ENCODE measurements around the gene EIF4H. TPM values are rescaled to one million over a fixed set of nuclear protein-coding genes. Genes with fewer than 3 reads are reported as not detected.
A peak's percentile ranks its signal among the peaks of the same experiment; 100 is the strongest.
"Not testable (repeated sequence)": the region's sequence is repeated elsewhere in the genome, so short reads cannot be mapped to it uniquely, and the experiment has no call there.

The EIF4H gene
- total RNA-seq, 6 donors from 2014 or later, result 123 to 238 (median 203) TPM

DNA sequence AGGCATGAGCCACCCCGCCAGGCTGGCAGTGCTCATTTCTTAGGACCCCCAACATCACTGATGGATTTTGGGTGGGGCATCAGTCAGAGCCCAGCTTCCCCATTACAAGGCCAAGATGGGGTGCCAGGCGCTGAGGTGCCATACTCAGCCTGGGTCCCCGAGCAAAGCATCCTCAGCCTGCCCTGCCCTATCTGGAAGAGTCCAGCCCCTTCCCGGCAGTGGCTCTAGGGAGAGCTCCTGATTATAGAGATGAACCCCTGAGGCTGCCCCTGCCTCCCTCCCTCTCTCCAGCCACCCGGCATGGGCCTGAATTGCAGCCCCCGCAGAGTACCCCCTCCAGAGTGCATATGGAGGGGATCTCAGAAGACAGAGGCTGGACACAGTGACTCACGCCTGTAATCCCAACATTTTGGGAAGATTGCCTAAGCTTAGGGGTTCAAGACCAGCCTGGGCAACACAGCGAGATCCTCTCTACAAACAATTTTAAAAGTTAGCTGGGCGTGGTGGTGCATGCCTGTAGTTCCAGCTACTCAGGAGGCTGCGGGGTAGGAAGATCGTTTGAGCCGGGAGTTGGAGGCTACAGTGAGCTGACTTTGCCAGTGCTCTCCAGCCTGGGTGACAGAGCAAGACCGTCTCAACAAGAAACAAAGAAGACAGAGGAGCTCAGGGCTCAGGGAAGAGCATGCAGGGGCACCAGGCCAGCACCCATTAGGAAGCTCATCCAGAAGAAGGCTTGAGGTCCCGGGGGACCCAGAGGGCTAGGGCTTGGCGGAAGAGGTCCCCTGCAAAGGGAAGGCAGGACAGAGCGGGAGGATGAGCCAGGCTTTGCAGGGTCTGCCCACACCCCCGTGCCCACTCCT is 48.9 kb downstream of the EIF4H start:
- ATAC-seq (ENCODE audit: low FRiP score in 2 of 2), result no peak
- TF ChIP-seq, protein P1, sequence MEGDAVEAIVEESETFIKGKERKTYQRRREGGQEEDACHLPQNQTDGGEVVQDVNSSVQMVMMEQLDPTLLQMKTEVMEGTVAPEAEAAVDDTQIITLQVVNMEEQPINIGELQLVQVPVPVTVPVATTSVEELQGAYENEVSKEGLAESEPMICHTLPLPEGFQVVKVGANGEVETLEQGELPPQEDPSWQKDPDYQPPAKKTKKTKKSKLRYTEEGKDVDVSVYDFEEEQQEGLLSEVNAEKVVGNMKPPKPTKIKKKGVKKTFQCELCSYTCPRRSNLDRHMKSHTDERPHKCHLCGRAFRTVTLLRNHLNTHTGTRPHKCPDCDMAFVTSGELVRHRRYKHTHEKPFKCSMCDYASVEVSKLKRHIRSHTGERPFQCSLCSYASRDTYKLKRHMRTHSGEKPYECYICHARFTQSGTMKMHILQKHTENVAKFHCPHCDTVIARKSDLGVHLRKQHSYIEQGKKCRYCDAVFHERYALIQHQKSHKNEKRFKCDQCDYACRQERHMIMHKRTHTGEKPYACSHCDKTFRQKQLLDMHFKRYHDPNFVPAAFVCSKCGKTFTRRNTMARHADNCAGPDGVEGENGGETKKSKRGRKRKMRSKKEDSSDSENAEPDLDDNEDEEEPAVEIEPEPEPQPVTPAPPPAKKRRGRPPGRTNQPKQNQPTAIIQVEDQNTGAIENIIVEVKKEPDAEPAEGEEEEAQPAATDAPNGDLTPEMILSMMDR (IDR thresholded peaks at IDR 0.05), result no peak
- TF ChIP-seq POLR2A (IDR thresholded peaks at IDR 0.05) (no peak), POLR2AphosphoS5 (IDR thresholded peaks at IDR 0.05) (no peak)
- Histone ChIP-seq H3K27ac (no peak overlapping the region), H3K4me3 (no peak overlapping the region), H3K36me3 (peaks cover 0 to 10% (median 0%) of the 10 kb centered on the region in 4 donors), H3K4me1 (peaks cover 0 to 12% (median 4%) of the 10 kb centered on the region in 4 donors), H3K27me3 (no peaks in the 10 kb centered on the region), H3K9me3 (no peaks in the 10 kb centered on the region)
- DNase-seq, result no peak
- WGBS, 2 donors, result 87 to 90% methylated on average over 15 to 17 of the region's 17 CpGs

DNA sequence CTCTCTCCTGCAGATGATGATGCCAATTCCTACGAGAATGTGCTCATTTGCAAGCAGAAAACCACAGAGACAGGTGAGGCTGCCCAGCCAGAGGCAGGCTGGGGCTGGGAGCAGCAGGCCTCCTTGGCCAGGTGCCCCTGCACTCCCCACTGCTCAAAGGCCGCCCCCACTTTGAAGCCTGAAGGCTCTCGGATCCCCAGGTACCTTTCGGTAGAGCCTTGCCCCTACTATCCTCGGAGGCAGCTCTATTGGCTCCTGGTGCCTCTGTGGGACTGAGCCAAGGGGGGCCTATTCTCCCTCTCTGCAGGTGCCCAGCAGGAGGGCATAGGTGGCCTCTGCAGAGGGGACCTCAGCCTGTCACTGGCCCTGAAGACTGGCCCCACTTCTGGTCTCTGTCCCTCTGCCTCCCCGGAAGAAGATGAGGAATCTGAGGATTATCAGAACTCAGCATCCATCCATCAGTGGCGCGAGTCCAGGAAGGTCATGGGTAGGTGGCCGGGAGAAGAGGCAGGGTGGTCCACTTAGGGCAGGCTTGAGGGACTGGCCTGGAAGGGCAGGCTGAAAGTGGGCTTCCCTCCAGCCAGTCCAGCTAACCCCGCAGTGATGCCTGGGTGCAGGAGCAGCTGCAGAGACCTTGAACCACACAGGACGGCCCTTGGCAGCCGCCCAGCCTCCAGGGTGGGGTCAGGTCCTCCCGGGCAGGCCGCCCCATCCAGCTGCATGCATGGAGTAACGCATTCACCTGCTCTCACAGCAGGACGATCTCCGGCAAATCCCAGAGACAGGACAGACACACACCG is 49.8 kb downstream of the EIF4H start:
- H3K27me3 ChIP-seq, result no peaks in the 10 kb centered on the region
- no peak overlapping the region for H3K4me3 ChIP-seq
- H3K36me3 ChIP-seq, result peaks cover 0 to 13% (median under 1%) of the 10 kb centered on the region in 4 donors
- H3K4me1 ChIP-seq, result peaks cover 0 to 13% (median 4%) of the 10 kb centered on the region in 4 donors
- ATAC-seq (ENCODE audit: low FRiP score in 2 of 2), result no peak
- no peak for TF ChIP-seq POLR2A (IDR thresholded peaks at IDR 0.05)
- TF ChIP-seq, protein P1 (IDR thresholded peaks at IDR 0.05), result no peak
- no peak for TF ChIP-seq POLR2AphosphoS5 (IDR thresholded peaks at IDR 0.05)
- TF ChIP-seq EP300 (IDR thresholded peaks at IDR 0.05), result no peak
- DNase-seq, result peak in 1 of 2 donors; percentile 66
- H3K27ac ChIP-seq, result no peak overlapping the region
- 76 to 82% methylated on average over 7 to 18 of the region's 18 CpGs for WGBS, 2 donors
- H3K9me3 ChIP-seq, result no peaks in the 10 kb centered on the region

DNA sequence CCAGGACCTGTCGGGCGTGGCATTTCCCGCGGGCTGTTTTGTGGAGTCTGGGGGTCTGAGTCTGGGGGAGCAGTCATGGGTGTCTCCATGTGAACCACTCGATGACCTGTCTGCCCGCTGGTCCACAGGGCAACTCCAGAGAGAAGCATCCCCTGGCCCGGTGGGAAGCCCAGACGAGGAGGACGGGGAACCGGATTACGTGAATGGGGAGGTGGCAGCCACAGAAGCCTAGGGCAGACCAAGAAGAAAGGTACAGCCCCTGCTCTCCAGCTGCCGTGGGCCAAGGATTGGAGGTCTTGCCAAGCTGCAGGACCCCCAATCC is 50.3 kb downstream of the EIF4H start:
- H3K27me3 ChIP-seq, result no peaks in the 10 kb centered on the region
- WGBS, 2 donors, result 89 to 96% methylated on average over 8 to 12 of the region's 12 CpGs
- H3K36me3 ChIP-seq, result peaks cover 0 to 16% (median 3%) of the 10 kb centered on the region in 4 donors
- H3K9me3 ChIP-seq, result no peaks in the 10 kb centered on the region
- DNase-seq, result no peak
- H3K4me3 ChIP-seq, result no peak overlapping the region
- H3K27ac ChIP-seq, result no peak overlapping the region
- TF ChIP-seq, protein P1 (IDR thresholded peaks at IDR 0.05), result no peak
- no peak for ATAC-seq (ENCODE audit: low FRiP score in 2 of 2)
- peaks cover 0 to 14% (median 4%) of the 10 kb centered on the region in 4 donors for H3K4me1 ChIP-seq

DNA sequence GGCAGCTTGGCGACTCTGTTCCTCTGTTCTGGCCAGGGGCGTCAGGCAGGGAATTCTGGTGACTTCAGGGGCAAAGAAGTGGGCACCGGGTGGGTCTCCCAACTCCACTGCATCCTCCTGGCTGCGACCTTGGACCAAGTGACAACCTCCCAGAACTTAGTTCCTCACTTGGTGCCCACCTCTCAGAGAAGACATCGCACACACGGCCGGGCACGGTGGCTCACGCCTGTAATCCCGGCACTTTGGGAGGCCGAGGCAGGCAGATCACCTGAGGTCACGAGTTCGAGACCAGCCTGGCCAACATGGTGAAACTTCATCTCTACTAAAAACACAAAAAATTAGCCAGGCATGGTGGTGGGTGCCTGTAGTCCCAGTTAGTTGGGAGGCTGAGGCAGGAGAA is 50.8 kb downstream of the EIF4H start:
- not testable (repeated sequence) for H3K27ac ChIP-seq; ATAC-seq (ENCODE audit: low FRiP score in 2 of 2); H3K27me3 ChIP-seq; H3K9me3 ChIP-seq; H3K4me3 ChIP-seq
- DNase-seq, result peak in 1 of 2 donors; percentile 51
- 95 to 96% methylated on average over 10 to 13 of the region's 13 CpGs for WGBS, 2 donors
- Histone ChIP-seq H3K36me3 (peaks cover 0 to 21% (median 4%) of the 10 kb centered on the region in 4 donors), H3K4me1 (peaks cover 0 to 14% (median 4%) of the 10 kb centered on the region in 4 donors)

DNA sequence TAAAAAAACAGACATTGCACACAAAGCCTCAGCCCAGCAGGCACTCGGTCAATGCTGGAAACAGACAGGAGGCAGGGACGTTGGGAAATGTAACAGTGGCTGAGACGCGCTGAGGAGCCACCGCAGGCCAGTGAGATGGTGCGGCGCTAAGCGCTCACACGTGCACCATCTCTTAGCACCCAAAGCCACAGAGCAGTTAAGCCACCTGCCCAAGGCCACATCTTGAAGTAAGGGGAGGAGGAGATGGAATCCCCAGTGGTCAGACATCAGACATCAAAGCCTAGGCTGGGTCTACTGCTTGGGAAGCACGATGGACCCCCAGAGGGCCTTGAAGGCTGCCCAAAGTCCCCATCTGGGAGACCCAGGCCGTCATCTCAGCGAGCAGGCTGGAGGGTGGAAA is 51.2 kb downstream of the EIF4H start:
- H3K9me3 ChIP-seq, result no peaks in the 10 kb centered on the region
- no peaks in the 10 kb centered on the region for H3K27me3 ChIP-seq
- 76 to 86% methylated on average over 12 of the region's 12 CpGs for WGBS, 2 donors
- peaks cover 0 to 24% (median 4%) of the 10 kb centered on the region in 4 donors for H3K36me3 ChIP-seq
- H3K4me1 ChIP-seq, result peaks cover 0 to 14% (median 4%) of the 10 kb centered on the region in 4 donors
- H3K4me3 ChIP-seq, result no peak overlapping the region
- H3K27ac ChIP-seq, result peak overlapping the region in 1 of 4 donors; percentile 70
- ATAC-seq (ENCODE audit: low FRiP score in 2 of 2) (no peak), DNase-seq (no peak)
- TF ChIP-seq POLR2A (IDR thresholded peaks at IDR 0.05), result no peak
- TF ChIP-seq EP300 (IDR thresholded peaks at IDR 0.05), result no peak
- TF ChIP-seq, protein P1 (IDR thresholded peaks at IDR 0.05), result no peak
- TF ChIP-seq POLR2AphosphoS5 (IDR thresholded peaks at IDR 0.05), result no peak
